H1 (cell line): ENCODE measurements around the gene GRID2.

ENCODE experiments used
- CTCF ChIP-seq, 3 experiments: IDR thresholded peaks; 1 replicate in 2 of 3; 2 replicates in 1 of 3; pipeline versions ENCODE4 v1.5.1 to v1.6.1; 2011; ENCODE audit warnings: low read length in 3 of 3, mild to moderate bottlenecking in 3 of 3, inconsistent platforms in 2 of 3, low read depth in 1 of 3, moderate library complexity in 1 of 3; ENCODE audit not compliant: insufficient read depth in 1 of 3; ENCODE audit errors: control extremely low read depth in 1 of 3
- EZH2 ChIP-seq: fragments of 200-600 bp; sonication (generic); IDR thresholded peaks from 2 replicates; pipeline ENCODE4 v1.7.1; 2012; ENCODE audit warnings: low read depth, mild to moderate bottlenecking, moderate library complexity, low read length, inconsistent platforms; ENCODE audit not compliant: severe bottlenecking
- KDM5A ChIP-seq: fragments of 200-600 bp; IDR thresholded peaks from 2 replicates; pipeline ENCODE4 v1.7.1; 2012; ENCODE audit warnings: mild to moderate bottlenecking, low read length, inconsistent platforms, mixed read lengths
- MAX ChIP-seq: IDR thresholded peaks from 2 replicates; pipeline ENCODE4 v1.6.1; 2012; ENCODE audit warnings: inconsistent platforms
- POLR2A ChIP-seq, 2 experiments: IDR thresholded peaks; 1 replicate in 1 of 2; 2 replicates in 1 of 2; pipeline ENCODE4 v1.6.1; 2011; ENCODE audit warnings: low read depth in 2 of 2, low read length in 2 of 2, mild to moderate bottlenecking in 2 of 2; ENCODE audit errors: control extremely low read depth in 1 of 2
- POLR2AphosphoS5 ChIP-seq: IDR thresholded peaks from 2 replicates; pipeline ENCODE4 v1.6.1; 2011; ENCODE audit warnings: low read depth, low read length
- SIRT6 ChIP-seq: IDR thresholded peaks from one replicate; pipeline ENCODE4 v1.7.1; 2012; ENCODE audit warnings: low read length, inconsistent platforms
- SUZ12 ChIP-seq: fragments of 200-600 bp; sonication (generic); IDR thresholded peaks from 2 replicates; pipeline ENCODE4 v1.6.1; 2012; ENCODE audit warnings: mild to moderate bottlenecking, inconsistent platforms, low read length, moderate library complexity, mixed read lengths
- TAF1 ChIP-seq: IDR thresholded peaks from 2 replicates; pipeline ENCODE4 v1.6.1; 2011; ENCODE audit warnings: mild to moderate bottlenecking, low read depth, low read length
- TF ChIP-seq, protein P1 (sequence below): IDR thresholded peaks from 2 replicates; pipeline ENCODE4 v1.6.1; 2011; ENCODE audit warnings: low read depth, mild to moderate bottlenecking, low read length; ENCODE audit not compliant: insufficient read depth

DNA sequence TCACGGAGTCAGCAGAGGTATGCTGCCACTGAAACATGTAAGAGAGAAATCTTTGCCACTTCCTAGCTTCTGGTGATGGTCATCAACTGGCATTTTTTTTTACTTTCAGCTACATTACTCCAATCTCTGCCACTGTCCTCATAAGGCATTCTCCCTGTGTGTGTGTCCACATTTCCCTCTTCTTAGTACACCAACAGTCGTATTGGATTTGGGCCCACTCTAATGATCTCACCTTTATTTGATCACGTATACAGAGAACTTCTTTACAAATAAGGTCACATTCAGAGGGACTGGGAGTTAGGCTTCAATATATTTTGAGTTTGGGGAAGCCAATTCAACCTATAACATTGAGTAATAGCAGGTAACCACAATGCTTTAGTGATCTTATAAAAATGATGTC, 649.1 kb downstream of the GRID2 start:
- no peak for TF ChIP-seq TAF1
- no peak for TF ChIP-seq KDM5A
- TF ChIP-seq POLR2A (IDR thresholded peaks at IDR 0.05; ENCODE audit: control extremely low read depth in 1 of 2, low read depth in 2 of 2, low read length in 2 of 2), result no peak
- TF ChIP-seq SUZ12, result no peak
- TF ChIP-seq POLR2AphosphoS5, result no peak
- TF ChIP-seq, protein P1, sequence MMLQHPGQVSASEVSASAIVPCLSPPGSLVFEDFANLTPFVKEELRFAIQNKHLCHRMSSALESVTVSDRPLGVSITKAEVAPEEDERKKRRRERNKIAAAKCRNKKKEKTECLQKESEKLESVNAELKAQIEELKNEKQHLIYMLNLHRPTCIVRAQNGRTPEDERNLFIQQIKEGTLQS, result no peak
- TF ChIP-seq MAX, result no peak
- no peak for TF ChIP-seq CTCF (IDR thresholded peaks at IDR 0.05; ENCODE audit: control extremely low read depth in 1 of 3, insufficient read depth in 1 of 3, low read depth in 1 of 3, low read length in 3 of 3)
- TF ChIP-seq EZH2, result no peak
- no peak for TF ChIP-seq SIRT6
